Liver (tissue), 9 donors: ENCODE results near the gene ALDH5A1. TPM values are rescaled to one million over a fixed set of nuclear protein-coding genes. Genes with fewer than 3 reads are reported as not detected.

Source experiments
- DNase-seq: peaks from one replicate; pipeline ENCODE4 v3.0.0-alpha.2; 2017; ENCODE audit warnings: low spot score
- H3K27ac ChIP-seq, 2 donors: one replicate each; pipeline ENCODE4 v1.7.0; 2013; ENCODE audit warnings: inconsistent platforms in 2 of 2, low read length in 2 of 2, control low read depth in 1 of 2, low read depth in 1 of 2, mild to moderate bottlenecking in 1 of 2
- H3K27me3 ChIP-seq, 4 donors: one replicate each; pipeline versions ENCODE4 v1.6.1 to v1.7.0; 2013; ENCODE audit warnings: low read length in 3 of 4, inconsistent platforms in 1 of 4, mild to moderate bottlenecking in 1 of 4, moderate library complexity in 1 of 4; ENCODE audit not compliant: control insufficient read depth in 4 of 4, insufficient read depth in 4 of 4
- H3K36me3 ChIP-seq, 4 donors: one replicate each; pipeline versions ENCODE4 v1.6.1 to v1.7.0; 2013; ENCODE audit warnings: low read length in 3 of 4, mild to moderate bottlenecking in 3 of 4, low read depth in 1 of 4, moderate library complexity in 1 of 4; ENCODE audit not compliant: control insufficient read depth in 4 of 4, insufficient read depth in 3 of 4
- H3K4me1 ChIP-seq, 4 donors: one replicate each; pipeline versions ENCODE4 v1.6.1 to v1.7.0; 2013; ENCODE audit warnings: low read length in 3 of 4, mild to moderate bottlenecking in 3 of 4, moderate library complexity in 1 of 4; ENCODE audit not compliant: control insufficient read depth in 4 of 4, insufficient read depth in 4 of 4
- H3K4me3 ChIP-seq, 3 donors: one replicate each; pipeline versions ENCODE4 v1.6.1 to v1.7.0; 2013; ENCODE audit warnings: low read length in 3 of 3, control low read depth in 1 of 3, low read depth in 1 of 3, mild to moderate bottlenecking in 1 of 3
- H3K9ac ChIP-seq, 2 donors: one replicate each; pipeline ENCODE4 v1.7.0; 2013; ENCODE audit warnings: low read length in 2 of 2, mild to moderate bottlenecking in 2 of 2, moderate library complexity in 2 of 2, control low read depth in 1 of 2, low read depth in 1 of 2
- H3K9me3 ChIP-seq, 4 donors: one replicate each; pipeline versions ENCODE4 v1.6.1 to v1.7.0; 2013; ENCODE audit warnings: low read length in 3 of 4; ENCODE audit not compliant: control insufficient read depth in 4 of 4
- EGR1 ChIP-seq, 2 donors: IDR thresholded peaks; 2 replicates each; pipeline ENCODE4 v1.6.1; 2016 to 2018; ENCODE audit warnings: antibody characterized with exemption in 2 of 2, low read depth in 2 of 2
- FOXA1 ChIP-seq: IDR thresholded peaks from 2 replicates; pipeline ENCODE4 v1.6.1; 2016; ENCODE audit warnings: antibody characterized with exemption
- FOXA2 ChIP-seq: IDR thresholded peaks from 2 replicates; pipeline ENCODE4 v1.6.1; 2016; ENCODE audit warnings: antibody characterized with exemption
- GABPA ChIP-seq, 2 donors: IDR thresholded peaks in 1 of 2; conservative IDR thresholded peaks in 1 of 2; 2 replicates each; pipeline ENCODE4 v1.6.1; 2016; ENCODE audit warnings: antibody characterized with exemption in 2 of 2, mild to moderate bottlenecking in 1 of 2, moderate library complexity in 1 of 2
- HNF4A ChIP-seq, 2 donors: conservative IDR thresholded peaks; 2 replicates each; pipeline ENCODE4 v1.6.1; 2016; ENCODE audit warnings: antibody characterized with exemption in 2 of 2, mild to moderate bottlenecking in 2 of 2
- HNF4G ChIP-seq: IDR thresholded peaks from 2 replicates; pipeline ENCODE4 v1.6.1; 2016; ENCODE audit warnings: antibody characterized with exemption
- JUND ChIP-seq, 2 donors: IDR thresholded peaks; 2 replicates each; pipeline ENCODE4 v1.6.1; 2016; ENCODE audit warnings: antibody characterized with exemption in 2 of 2
- MAX ChIP-seq: IDR thresholded peaks from 2 replicates; pipeline ENCODE4 v1.6.1; 2016; ENCODE audit warnings: antibody characterized with exemption
- NR2F2 ChIP-seq: IDR thresholded peaks from 2 replicates; pipeline ENCODE4 v1.6.1; 2016; ENCODE audit warnings: antibody characterized with exemption
- RAD21 ChIP-seq, 2 donors: IDR thresholded peaks; 2 replicates each; pipeline ENCODE4 v1.6.1; 2016; ENCODE audit warnings: antibody characterized with exemption in 2 of 2, mild to moderate bottlenecking in 2 of 2
- RXRA ChIP-seq, 2 donors: IDR thresholded peaks; 2 replicates each; pipeline ENCODE4 v1.6.1; 2017 to 2018; ENCODE audit warnings: antibody characterized with exemption in 2 of 2, mild to moderate bottlenecking in 1 of 2
- SP1 ChIP-seq: IDR thresholded peaks from 2 replicates; pipeline ENCODE4 v1.6.1; 2018; ENCODE audit warnings: antibody characterized with exemption, mild to moderate bottlenecking
- TAF1 ChIP-seq: conservative IDR thresholded peaks from 2 replicates; pipeline ENCODE4 v1.6.1; 2016; ENCODE audit warnings: antibody characterized with exemption, mild to moderate bottlenecking
- YY1 ChIP-seq: IDR thresholded peaks from 2 replicates; pipeline ENCODE4 v1.6.1; 2016; ENCODE audit warnings: antibody characterized with exemption, mild to moderate bottlenecking
- ZBTB33 ChIP-seq: IDR thresholded peaks from 2 replicates; pipeline ENCODE4 v1.6.1; 2016; ENCODE audit warnings: antibody characterized with exemption
- WGBS: extraction: QIAGEN DNeasy Blood & Tissue Kit; methylation state at CpG from one replicate; pipeline ENCODE4 v1.1.7; 2013; 5-methylcytosine and 5-hydroxymethylcytosine counted together
- polyA plus RNA-seq, 2 donors: library from polyadenylated mRNA; stranded (reverse) in 1 of 2; unstranded in 1 of 2; fragments of 200-250 nt in 1 of 2; fragments of >200 nt in 1 of 2; fragmentation: Nextera tagmentation in 1 of 2; extraction: Ambion mirVana in 1 of 2; gene quantifications; one replicate each; pipeline versions ENCODE4 v1.2.1 to v1.2.3, GENCODE V29; 2013 to 2015
- total RNA-seq, 2 donors: library from RNA; depleted of rRNA; stranded (reverse); fragments of >200 nt; gene quantifications; one replicate each; pipeline ENCODE4 v1.2.3, GENCODE V29; 2014
- TF ChIP-seq, protein P1 (sequence below): IDR thresholded peaks from 2 replicates; pipeline ENCODE4 v1.6.1; 2016; ENCODE audit warnings: antibody characterized with exemption, mild to moderate bottlenecking
- TF ChIP-seq, protein P2 (sequence below): fragments of 150-350 bp; IDR thresholded peaks from 2 replicates; pipeline ENCODE4 v1.5.1; 2017; ENCODE audit warnings: improper control_type of control experiment, low read depth, low read length; ENCODE audit not compliant: missing input control
- TF ChIP-seq, protein P3 (sequence below): IDR thresholded peaks from 2 replicates; pipeline ENCODE4 v1.6.1; 2016; ENCODE audit warnings: antibody characterized with exemption
- donor health status: healthy.
- donor health status: healthy.
- donor health status: healthy.
- donor health status: healthy.
- donor health status: healthy.

Gene ALDH5A1
- total and polyA plus RNA-seq, 4 donors: 18.2 to 26.8 (median 19.6) TPM

- H3K9ac ChIP-seq: no peak overlapping the region
- H3K4me1 ChIP-seq: no peaks in the 10 kb centered on the region
- H3K9me3 ChIP-seq: no peaks in the 10 kb centered on the region
- no peaks in the 10 kb centered on the region for H3K27me3 ChIP-seq
- H3K4me3 ChIP-seq: no peak overlapping the region
- TF ChIP-seq HNF4G (no peak), TAF1 (no peak), FOXA2 (no peak), RXRA (IDR thresholded peaks at IDR 0.05) (no peak), YY1 (no peak), MAX (no peak), EGR1 (IDR thresholded peaks at IDR 0.05; ENCODE audit: low read depth in 2 of 2) (no peak), RAD21 (IDR thresholded peaks at IDR 0.05) (no peak), JUND (IDR thresholded peaks at IDR 0.05) (no peak), SP1 (no peak), FOXA1 (no peak), NR2F2 (no peak), HNF4A (conservative IDR thresholded peaks at IDR 0.05) (no peak), ZBTB33 (no peak), GABPA (IDR thresholded peaks at IDR 0.05 in 1 of 2, conservative IDR thresholded peaks at IDR 0.05 in 1 of 2) (no peak)
- TF ChIP-seq, protein P1, sequence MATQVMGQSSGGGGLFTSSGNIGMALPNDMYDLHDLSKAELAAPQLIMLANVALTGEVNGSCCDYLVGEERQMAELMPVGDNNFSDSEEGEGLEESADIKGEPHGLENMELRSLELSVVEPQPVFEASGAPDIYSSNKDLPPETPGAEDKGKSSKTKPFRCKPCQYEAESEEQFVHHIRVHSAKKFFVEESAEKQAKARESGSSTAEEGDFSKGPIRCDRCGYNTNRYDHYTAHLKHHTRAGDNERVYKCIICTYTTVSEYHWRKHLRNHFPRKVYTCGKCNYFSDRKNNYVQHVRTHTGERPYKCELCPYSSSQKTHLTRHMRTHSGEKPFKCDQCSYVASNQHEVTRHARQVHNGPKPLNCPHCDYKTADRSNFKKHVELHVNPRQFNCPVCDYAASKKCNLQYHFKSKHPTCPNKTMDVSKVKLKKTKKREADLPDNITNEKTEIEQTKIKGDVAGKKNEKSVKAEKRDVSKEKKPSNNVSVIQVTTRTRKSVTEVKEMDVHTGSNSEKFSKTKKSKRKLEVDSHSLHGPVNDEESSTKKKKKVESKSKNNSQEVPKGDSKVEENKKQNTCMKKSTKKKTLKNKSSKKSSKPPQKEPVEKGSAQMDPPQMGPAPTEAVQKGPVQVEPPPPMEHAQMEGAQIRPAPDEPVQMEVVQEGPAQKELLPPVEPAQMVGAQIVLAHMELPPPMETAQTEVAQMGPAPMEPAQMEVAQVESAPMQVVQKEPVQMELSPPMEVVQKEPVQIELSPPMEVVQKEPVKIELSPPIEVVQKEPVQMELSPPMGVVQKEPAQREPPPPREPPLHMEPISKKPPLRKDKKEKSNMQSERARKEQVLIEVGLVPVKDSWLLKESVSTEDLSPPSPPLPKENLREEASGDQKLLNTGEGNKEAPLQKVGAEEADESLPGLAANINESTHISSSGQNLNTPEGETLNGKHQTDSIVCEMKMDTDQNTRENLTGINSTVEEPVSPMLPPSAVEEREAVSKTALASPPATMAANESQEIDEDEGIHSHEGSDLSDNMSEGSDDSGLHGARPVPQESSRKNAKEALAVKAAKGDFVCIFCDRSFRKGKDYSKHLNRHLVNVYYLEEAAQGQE: no peak
- TF ChIP-seq, protein P2, sequence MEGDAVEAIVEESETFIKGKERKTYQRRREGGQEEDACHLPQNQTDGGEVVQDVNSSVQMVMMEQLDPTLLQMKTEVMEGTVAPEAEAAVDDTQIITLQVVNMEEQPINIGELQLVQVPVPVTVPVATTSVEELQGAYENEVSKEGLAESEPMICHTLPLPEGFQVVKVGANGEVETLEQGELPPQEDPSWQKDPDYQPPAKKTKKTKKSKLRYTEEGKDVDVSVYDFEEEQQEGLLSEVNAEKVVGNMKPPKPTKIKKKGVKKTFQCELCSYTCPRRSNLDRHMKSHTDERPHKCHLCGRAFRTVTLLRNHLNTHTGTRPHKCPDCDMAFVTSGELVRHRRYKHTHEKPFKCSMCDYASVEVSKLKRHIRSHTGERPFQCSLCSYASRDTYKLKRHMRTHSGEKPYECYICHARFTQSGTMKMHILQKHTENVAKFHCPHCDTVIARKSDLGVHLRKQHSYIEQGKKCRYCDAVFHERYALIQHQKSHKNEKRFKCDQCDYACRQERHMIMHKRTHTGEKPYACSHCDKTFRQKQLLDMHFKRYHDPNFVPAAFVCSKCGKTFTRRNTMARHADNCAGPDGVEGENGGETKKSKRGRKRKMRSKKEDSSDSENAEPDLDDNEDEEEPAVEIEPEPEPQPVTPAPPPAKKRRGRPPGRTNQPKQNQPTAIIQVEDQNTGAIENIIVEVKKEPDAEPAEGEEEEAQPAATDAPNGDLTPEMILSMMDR: no peak
- TF ChIP-seq, protein P3, sequence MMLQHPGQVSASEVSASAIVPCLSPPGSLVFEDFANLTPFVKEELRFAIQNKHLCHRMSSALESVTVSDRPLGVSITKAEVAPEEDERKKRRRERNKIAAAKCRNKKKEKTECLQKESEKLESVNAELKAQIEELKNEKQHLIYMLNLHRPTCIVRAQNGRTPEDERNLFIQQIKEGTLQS: no peak
- DNase-seq: no peak
- H3K27ac ChIP-seq: no peak overlapping the region
- 89% methylated on average over 13 of the region's 13 CpGs for WGBS
- peaks cover 3 to 18% (median 4%) of the 10 kb centered on the region in 4 donors for H3K36me3 ChIP-seq
Observed at GRCh38 chr6:24522228-24523176, 27.7 kb downstream of the ALDH5A1 start.
